AG04450 (cell line): ENCODE results near the gene MSI2. TPM values are rescaled to one million over a fixed set of nuclear protein-coding genes. Genes with fewer than 3 reads are reported as not detected.

Source experiments
- CTCF ChIA-PET: fragments of 300-600, 350-600 bp; formaldehyde crosslinking; extraction: SDS; loops from one replicate; lab custom pipeline; 2022; ENCODE audit warnings: antibody characterized with exemption, inconsistent platforms; lab: Charles Lee
- POLR2A ChIA-PET: fragments of 350-600 bp; formaldehyde crosslinking; extraction: SDS; loops from one replicate; lab custom pipeline; 2021; ENCODE audit warnings: antibody characterized with exemption, inconsistent platforms; lab: Yijun Ruan, JAX
- DNase-seq: peaks from one replicate; pipeline ENCODE4 v3.0.0-alpha.2; 2011; ENCODE audit warnings: low read depth, low spot score
- H3K27ac ChIP-seq: one replicate; pipeline ENCODE4 v1.5.1; 2012; ENCODE audit warnings: low read depth, low read length, control low read depth
- H3K27me3 ChIP-seq: one replicate; pipeline ENCODE4 v1.6.0; 2012; ENCODE audit warnings: low read length; ENCODE audit not compliant: control insufficient read depth, insufficient read depth
- H3K4me3 ChIP-seq: 2 replicates; pipeline ENCODE4 v1.5.1; 2011; ENCODE audit warnings: mild to moderate bottlenecking, low read depth, low read length, control low read depth
- H3K9me3 ChIP-seq: 2 replicates; pipeline ENCODE4 v1.5.1; 2012; ENCODE audit warnings: low read length; ENCODE audit not compliant: control insufficient read depth, insufficient read depth
- polyA plus RNA-seq: library from polyadenylated mRNA; depleted of rRNA; stranded (reverse); fragments of >200 nt; gene quantifications from 2 replicates; pipeline ENCODE4 v1.2.3, GENCODE V29; 2011
- TF ChIP-seq, protein P1 (sequence below): IDR thresholded peaks from 2 replicates; pipeline ENCODE4 v1.5.1; 2011; ENCODE audit warnings: low read depth, low read length, control low read depth, inconsistent platforms

The MSI2 gene
- polyA plus RNA-seq, 1 experiment = 26.2 TPM

DNA sequence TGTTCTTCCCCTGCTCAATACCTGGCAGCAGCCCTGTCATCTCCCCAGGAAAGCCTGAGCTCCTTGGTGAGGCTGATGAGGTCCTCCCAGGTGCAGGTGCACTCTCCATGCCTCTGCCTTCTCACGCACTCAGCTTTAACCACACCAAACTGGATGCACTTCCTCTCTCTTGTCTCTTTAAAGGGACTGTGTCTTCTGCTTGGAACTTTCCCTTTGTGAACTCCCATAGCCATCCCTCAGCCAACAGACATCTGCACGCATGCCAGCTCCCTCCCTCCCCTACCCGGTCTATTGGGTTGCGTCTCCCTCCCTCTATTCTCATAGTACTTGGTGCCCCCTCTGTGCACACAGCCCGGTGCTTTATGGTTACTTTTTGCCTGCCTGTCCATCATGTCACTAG lies 231.2 kb downstream of the MSI2 start:
- TF ChIP-seq, protein P1, sequence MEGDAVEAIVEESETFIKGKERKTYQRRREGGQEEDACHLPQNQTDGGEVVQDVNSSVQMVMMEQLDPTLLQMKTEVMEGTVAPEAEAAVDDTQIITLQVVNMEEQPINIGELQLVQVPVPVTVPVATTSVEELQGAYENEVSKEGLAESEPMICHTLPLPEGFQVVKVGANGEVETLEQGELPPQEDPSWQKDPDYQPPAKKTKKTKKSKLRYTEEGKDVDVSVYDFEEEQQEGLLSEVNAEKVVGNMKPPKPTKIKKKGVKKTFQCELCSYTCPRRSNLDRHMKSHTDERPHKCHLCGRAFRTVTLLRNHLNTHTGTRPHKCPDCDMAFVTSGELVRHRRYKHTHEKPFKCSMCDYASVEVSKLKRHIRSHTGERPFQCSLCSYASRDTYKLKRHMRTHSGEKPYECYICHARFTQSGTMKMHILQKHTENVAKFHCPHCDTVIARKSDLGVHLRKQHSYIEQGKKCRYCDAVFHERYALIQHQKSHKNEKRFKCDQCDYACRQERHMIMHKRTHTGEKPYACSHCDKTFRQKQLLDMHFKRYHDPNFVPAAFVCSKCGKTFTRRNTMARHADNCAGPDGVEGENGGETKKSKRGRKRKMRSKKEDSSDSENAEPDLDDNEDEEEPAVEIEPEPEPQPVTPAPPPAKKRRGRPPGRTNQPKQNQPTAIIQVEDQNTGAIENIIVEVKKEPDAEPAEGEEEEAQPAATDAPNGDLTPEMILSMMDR = no peak
- H3K27me3 ChIP-seq = no peaks in the 10 kb centered on the region
- no peaks in the 10 kb centered on the region for H3K9me3 ChIP-seq
- DNase-seq = no peak
- no peak overlapping the region for H3K4me3 ChIP-seq
- no peak overlapping the region for H3K27ac ChIP-seq
- ChIA-PET CTCF (interaction anchor here (0.8 to 1.1 kb wide), 2 partner anchors 185 to 245 kb away, joined by 3 read pairs; no protein-coding TSS in a partner anchor), POLR2A (no interaction called here)

DNA sequence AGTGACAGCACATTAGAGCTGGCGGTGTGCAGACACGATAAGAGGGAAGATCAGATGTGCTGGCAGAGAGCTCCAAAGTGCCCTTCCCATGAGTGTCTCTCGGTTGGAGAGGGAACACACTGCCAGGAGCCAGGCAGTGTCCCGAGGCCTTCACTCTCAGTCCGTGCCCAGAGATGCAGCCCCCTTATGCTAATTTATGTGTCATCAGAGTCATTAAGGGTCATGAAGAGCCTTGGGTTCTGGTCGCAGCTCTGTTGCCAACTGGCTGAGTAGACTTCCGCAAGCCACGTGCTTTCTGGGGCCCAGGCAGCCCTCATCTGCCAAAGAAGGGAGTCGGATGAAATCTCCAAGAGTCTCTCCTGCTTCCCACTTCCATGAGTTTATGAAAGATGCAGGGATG lies 232.5 kb downstream of the MSI2 start:
- CTCF ChIA-PET = interaction anchor here (0.8 to 1.2 kb wide), 2 partner anchors 109 to 245 kb away, joined by 3 to 4 read pairs; no protein-coding TSS in a partner anchor
- H3K4me3 ChIP-seq = no peak overlapping the region
- no peak for DNase-seq

DNA sequence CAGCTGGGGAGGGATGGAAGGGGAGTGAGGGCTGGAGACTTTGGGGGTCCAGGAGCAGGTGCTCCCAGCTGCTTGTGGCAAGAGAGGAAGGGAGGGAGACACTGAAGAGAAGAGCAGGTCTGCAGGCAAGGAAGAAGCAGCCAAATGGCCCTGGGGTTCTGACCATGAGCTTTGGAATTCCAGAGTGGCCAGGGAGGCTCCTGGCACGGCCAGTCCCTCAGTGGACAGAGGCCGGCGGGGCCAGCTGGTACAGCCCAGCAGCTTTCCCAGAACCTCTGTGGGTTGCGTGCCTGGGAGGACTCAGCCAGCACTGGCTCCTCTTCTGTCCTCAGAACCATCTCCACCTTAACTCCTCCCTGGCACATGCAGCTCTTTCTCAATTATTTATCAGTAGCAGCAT lies 233.0 kb downstream of the MSI2 start:
- TF ChIP-seq, protein P1 = no peak
- Histone ChIP-seq H3K27ac (no peak overlapping the region), H3K9me3 (no peaks in the 10 kb centered on the region), H3K27me3 (no peaks in the 10 kb centered on the region), H3K4me3 (no peak overlapping the region)
- POLR2A ChIA-PET = interaction anchor here (0.5 kb wide), 1 partner anchor 65 kb away, joined by 3 read pairs; no protein-coding TSS in a partner anchor
- CTCF ChIA-PET = interaction anchor here (0.8 to 1.2 kb wide), 2 partner anchors 109 to 246 kb away, joined by 3 to 4 read pairs; no protein-coding TSS in a partner anchor
- DNase-seq = no peak

More for the DNA sequence above, 232.5 kb downstream of the MSI2 start:
- Histone ChIP-seq H3K27ac (no peak overlapping the region), H3K9me3 (no peaks in the 10 kb centered on the region), H3K27me3 (no peaks in the 10 kb centered on the region)
- POLR2A ChIA-PET = interaction anchor here (0.7 kb wide), 1 partner anchor 36 kb away, joined by 3 read pairs; no protein-coding TSS in a partner anchor
- TF ChIP-seq, protein P1 = no peak

DNA sequence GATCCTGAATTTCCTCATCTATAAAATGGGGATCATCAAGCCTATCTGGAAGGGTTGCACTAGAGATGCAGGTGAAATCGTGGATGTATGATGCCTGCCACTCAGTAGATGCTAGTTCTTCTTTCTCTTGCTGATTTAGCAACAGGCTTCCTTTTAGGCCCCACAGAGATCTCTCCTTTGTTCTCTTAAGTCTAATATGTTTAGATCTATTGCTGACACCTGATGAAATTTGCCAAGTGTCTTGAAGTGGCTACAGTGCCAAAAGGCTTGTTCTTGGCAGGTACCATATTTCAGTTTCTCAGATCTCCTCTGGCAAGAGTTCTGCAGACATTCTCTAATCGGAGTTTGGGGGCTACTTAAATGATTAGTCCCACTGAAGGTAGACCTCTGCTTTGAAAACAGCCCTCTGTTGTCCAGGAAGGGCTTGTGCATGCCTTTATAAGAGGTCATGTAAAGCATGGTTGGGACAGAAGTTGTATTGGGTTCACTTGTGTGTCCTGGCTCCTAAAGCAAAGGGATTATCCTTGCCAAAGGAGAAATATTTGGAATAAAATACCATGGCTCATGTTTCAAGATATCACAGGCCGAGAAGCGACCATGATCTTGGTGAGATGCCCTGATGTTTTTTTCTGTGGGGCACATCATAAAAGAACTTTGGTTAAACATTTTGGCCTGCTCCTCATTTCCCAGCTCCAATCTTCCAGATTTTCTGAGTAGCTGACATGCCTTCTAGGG lies 234.0 kb downstream of the MSI2 start:
- H3K27me3 ChIP-seq = no peaks in the 10 kb centered on the region
- no peak for DNase-seq
- H3K27ac ChIP-seq = no peak overlapping the region
- H3K9me3 ChIP-seq = no peaks in the 10 kb centered on the region
- H3K4me3 ChIP-seq = no peak overlapping the region
- TF ChIP-seq, protein P1 = no peak
- CTCF ChIA-PET = no interaction called here
- POLR2A ChIA-PET = interaction anchor here (0.6 kb wide), 1 partner anchor 791 kb away, joined by 3 read pairs; no protein-coding TSS in a partner anchor

DNA sequence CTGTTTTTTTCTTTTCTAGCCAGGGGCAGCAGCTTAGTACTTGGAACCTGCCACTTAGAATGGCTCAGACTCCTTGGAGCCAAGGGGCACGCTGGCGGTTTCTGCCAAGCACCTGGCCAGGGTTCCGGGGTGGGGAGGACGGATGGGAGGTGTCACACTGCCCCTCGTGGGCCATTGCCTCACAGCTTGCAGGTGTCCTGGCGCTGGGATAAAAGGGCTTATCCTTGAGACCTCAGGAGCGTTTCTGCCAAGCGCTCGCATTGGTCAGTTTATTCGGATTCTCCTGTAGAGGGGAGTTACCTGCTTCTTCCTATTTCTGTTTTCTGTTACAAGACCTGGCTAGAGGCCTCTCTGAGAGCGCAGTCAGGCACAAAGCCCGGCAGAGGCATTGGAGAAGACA lies 234.6 kb downstream of the MSI2 start:
- TF ChIP-seq, protein P1 = no peak
- H3K27ac ChIP-seq = no peak overlapping the region
- ChIA-PET POLR2A (interaction anchor here (0.6 kb wide), 1 partner anchor 792 kb away, joined by 3 read pairs; no protein-coding TSS in a partner anchor), CTCF (interaction anchor here (1.4 kb wide), 1 partner anchor 181 kb away, joined by 3 read pairs; no protein-coding TSS in a partner anchor)
- DNase-seq = no peak
- no peak overlapping the region for H3K4me3 ChIP-seq
- no peaks in the 10 kb centered on the region for H3K27me3 ChIP-seq
- no peaks in the 10 kb centered on the region for H3K9me3 ChIP-seq
